ENCODE data around the gene PALM.

PALM gene

DNA sequence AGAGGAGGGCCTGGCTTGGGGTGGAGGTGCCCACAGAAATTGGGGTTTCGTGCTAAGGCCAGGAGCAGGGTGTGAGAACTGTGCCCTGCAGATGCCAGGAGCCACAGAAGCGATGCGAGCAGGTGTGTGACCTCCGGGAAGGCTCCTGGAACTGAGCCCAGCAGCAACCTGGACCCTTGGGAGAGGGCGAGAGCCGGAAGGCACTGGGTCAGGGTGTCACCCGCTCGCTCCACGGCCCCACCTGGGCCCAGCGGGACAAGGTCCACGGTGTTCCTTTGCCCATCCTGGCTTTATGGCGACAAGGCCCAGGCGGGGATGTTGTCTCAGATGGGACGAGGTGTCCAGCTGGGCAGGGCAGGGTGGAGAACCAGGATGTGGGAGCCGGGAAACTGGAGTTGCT is 46.3 kb downstream of the PALM start:
- H3K36me3 ChIP-seq: no peaks in the 10 kb centered on the region
- peaks cover 0 to 35% of the 10 kb centered on the region in 2 donors for H3K27me3 ChIP-seq
- no peak for DNase-seq
- no peak overlapping the region for H3K27ac ChIP-seq
- peaks cover 0 to 14% (median 14%) of the 10 kb centered on the region in 3 donors for H3K9me3 ChIP-seq
- no peaks in the 10 kb centered on the region for H3K4me1 ChIP-seq
- H3K4me3 ChIP-seq: no peak overlapping the region
- intact Hi-C loops (cut with DNase I; ENCODE audit: low total_unique reads): no loop called here
- no peak for TF ChIP-seq CTCF (IDR thresholded peaks at IDR 0.05)

- intact Hi-C loops (cut with DNase I; ENCODE audit: low total_unique reads): no loop called here
- peaks cover 0 to 14% (median 14%) of the 10 kb centered on the region in 3 donors for H3K9me3 ChIP-seq
- no peak overlapping the region for H3K4me3 ChIP-seq
- no peaks in the 10 kb centered on the region for H3K36me3 ChIP-seq
- TF ChIP-seq CTCF (IDR thresholded peaks at IDR 0.05): no peak
- H3K27me3 ChIP-seq: peaks cover 0 to 25% of the 10 kb centered on the region in 2 donors
- no peaks in the 10 kb centered on the region for H3K4me1 ChIP-seq
- H3K27ac ChIP-seq: no peak overlapping the region
- DNase-seq: no peak
Measured at GRCh38 chr19:756236-756635, 47.5 kb downstream of the PALM start.

- intact Hi-C loops (cut with DNase I; ENCODE audit: low total_unique reads): no loop called here
- no peak for DNase-seq
Measured at GRCh38 chr19:756821-757688, 48.3 kb downstream of the PALM start.

DNA sequence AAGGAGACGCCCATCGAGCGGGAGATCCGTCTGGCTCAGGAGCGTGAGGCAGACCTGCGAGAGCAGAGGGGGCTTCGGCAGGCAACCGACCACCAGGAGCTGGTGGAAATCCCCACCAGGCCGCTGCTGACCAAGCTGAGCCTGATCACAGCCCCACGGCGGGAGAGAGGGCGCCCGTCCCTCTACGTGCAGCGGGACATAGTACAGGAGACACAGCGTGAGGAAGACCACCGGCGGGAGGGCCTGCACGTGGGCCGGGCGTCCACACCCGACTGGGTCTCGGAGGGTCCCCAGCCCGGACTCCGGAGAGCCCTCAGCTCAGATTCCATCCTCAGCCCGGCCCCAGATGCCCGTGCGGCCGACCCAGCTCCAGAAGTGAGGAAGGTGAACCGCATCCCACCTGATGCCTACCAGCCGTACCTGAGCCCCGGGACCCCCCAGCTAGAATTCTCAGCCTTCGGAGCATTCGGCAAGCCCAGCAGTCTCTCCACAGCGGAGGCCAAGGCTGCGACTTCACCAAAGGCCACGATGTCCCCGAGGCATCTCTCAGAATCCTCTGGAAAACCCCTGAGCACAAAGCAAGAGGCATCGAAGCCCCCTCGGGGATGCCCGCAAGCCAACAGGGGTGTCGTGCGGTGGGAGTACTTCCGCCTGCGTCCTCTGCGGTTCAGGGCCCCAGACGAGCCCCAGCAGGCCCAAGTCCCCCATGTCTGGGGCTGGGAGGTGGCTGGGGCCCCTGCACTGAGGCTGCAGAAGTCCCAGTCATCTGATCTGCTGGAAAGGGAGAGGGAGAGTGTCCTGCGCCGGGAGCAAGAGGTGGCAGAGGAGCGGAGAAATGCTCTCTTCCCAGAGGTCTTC is 49.3 kb downstream of the PALM start:
- Histone ChIP-seq H3K4me1 (no peaks in the 10 kb centered on the region), H3K4me3 (no peak overlapping the region), H3K9me3 (peaks cover 0 to 14% (median 14%) of the 10 kb centered on the region in 3 donors), H3K27me3 (peaks cover 0 to 14% of the 10 kb centered on the region in 2 donors), H3K27ac (no peak overlapping the region), H3K36me3 (no peaks in the 10 kb centered on the region)
- intact Hi-C loops (cut with DNase I; ENCODE audit: low total_unique reads): no loop called here
- DNase-seq: no peak
- no peak for TF ChIP-seq CTCF (IDR thresholded peaks at IDR 0.05)

More at GRCh38 chr19:756821-757688, 48.3 kb downstream of the PALM start:
- Histone ChIP-seq H3K36me3 (no peaks in the 10 kb centered on the region), H3K4me3 (no peak overlapping the region), H3K27me3 (peaks cover 0 to 24% of the 10 kb centered on the region in 2 donors), H3K27ac (no peak overlapping the region), H3K9me3 (peaks cover 0 to 14% (median 14%) of the 10 kb centered on the region in 3 donors), H3K4me1 (no peaks in the 10 kb centered on the region)
- TF ChIP-seq CTCF (IDR thresholded peaks at IDR 0.05): no peak

- intact Hi-C loops (cut with DNase I; ENCODE audit: low total_unique reads): no loop called here
- no peak overlapping the region for H3K4me3 ChIP-seq
- no peaks in the 10 kb centered on the region for H3K36me3 ChIP-seq
- TF ChIP-seq CTCF (IDR thresholded peaks at IDR 0.05): no peak
- H3K4me1 ChIP-seq: peaks cover 0 to 3% (median under 1%) of the 10 kb centered on the region in 4 donors
- peaks cover 0 to 46% of the 10 kb centered on the region in 2 donors for H3K27me3 ChIP-seq
- DNase-seq: no peak
- no peak overlapping the region for H3K27ac ChIP-seq
- H3K9me3 ChIP-seq: peaks cover 0 to 10% (median 9%) of the 10 kb centered on the region in 3 donors
Measured at GRCh38 chr19:763181-763580, 54.4 kb downstream of the PALM start.
